ENCODE results near the gene EDN2.

EDN2 gene

GRCh38 chr1:41430582-41430981 is 53.9 kb downstream of the EDN2 start (continued):
- TF ChIP-seq CSRNP3 (CRISPR knock-in tag; IDR thresholded peaks at IDR 0.05): no peak
- no peak for TF ChIP-seq ZFP3 (CRISPR knock-in tag; IDR thresholded peaks at IDR 0.05)
- no peak for TF ChIP-seq GLIS3 (CRISPR knock-in tag; IDR thresholded peaks at IDR 0.05)

GRCh38 chr1:41430069-41430468 is 54.4 kb downstream of the EDN2 start:
- ATAC-seq: no peak
- no peak for TF ChIP-seq ARNTL (CRISPR knock-in tag; IDR thresholded peaks at IDR 0.05; ENCODE audit: borderline replicate concordance, low read depth)
- TF ChIP-seq TOX (CRISPR knock-in tag; IDR thresholded peaks at IDR 0.05; ENCODE audit: borderline replicate concordance): no peak
- TF ChIP-seq CREB5 (CRISPR knock-in tag; IDR thresholded peaks at IDR 0.05; ENCODE audit: low read depth): no peak
- no peak for TF ChIP-seq CSRNP3 (CRISPR knock-in tag; IDR thresholded peaks at IDR 0.05)
- TF ChIP-seq POU6F1 (CRISPR knock-in tag; IDR thresholded peaks at IDR 0.05; ENCODE audit: borderline replicate concordance, low read depth): no peak
- no peak for TF ChIP-seq ESRRG (CRISPR knock-in tag; IDR thresholded peaks at IDR 0.05)
- no peak for TF ChIP-seq ZFP30 (CRISPR knock-in tag; IDR thresholded peaks at IDR 0.05)
- TF ChIP-seq ISL1 (CRISPR knock-in tag; IDR thresholded peaks at IDR 0.05): no peak

GRCh38 chr1:41429641-41430035 is 54.8 kb downstream of the EDN2 start:
- no peak for ATAC-seq
- TF ChIP-seq RARB (CRISPR knock-in tag; IDR thresholded peaks at IDR 0.05): no peak
- no peak for TF ChIP-seq TSHZ2 (CRISPR knock-in tag; IDR thresholded peaks at IDR 0.05)
- no peak for TF ChIP-seq CSRNP3 (CRISPR knock-in tag; IDR thresholded peaks at IDR 0.05)

Data from SK-N-SH treated with all-trans-retinoic acid at 6 μM for 48 hours (cell line).